Transverse colon (tissue), 4 donors: ENCODE results near the gene TFDP2.

Source experiments
- POLR2AphosphoS5 ChIP-seq, 3 donors: sonication (generic); formaldehyde crosslinking; IDR thresholded peaks; one replicate each; pipeline ENCODE4 v1.6.1; 2016; ENCODE audit warnings: antibody characterized with exemption in 3 of 3
- TF ChIP-seq, protein P1 (sequence below), 5 experiments: fragments of 200-600 bp in 3 of 5; fragments of 450-650 bp in 2 of 5; sonication (generic) in 3 of 5; IDR thresholded peaks; 1 replicate in 2 of 5; 2 replicates in 3 of 5; pipeline ENCODE4 v1.5.1; 2016 to 2017; ENCODE audit warnings: antibody characterized with exemption in 5 of 5, inconsistent platforms in 3 of 5, mild to moderate bottlenecking in 2 of 5, moderate library complexity in 1 of 5

DNA sequence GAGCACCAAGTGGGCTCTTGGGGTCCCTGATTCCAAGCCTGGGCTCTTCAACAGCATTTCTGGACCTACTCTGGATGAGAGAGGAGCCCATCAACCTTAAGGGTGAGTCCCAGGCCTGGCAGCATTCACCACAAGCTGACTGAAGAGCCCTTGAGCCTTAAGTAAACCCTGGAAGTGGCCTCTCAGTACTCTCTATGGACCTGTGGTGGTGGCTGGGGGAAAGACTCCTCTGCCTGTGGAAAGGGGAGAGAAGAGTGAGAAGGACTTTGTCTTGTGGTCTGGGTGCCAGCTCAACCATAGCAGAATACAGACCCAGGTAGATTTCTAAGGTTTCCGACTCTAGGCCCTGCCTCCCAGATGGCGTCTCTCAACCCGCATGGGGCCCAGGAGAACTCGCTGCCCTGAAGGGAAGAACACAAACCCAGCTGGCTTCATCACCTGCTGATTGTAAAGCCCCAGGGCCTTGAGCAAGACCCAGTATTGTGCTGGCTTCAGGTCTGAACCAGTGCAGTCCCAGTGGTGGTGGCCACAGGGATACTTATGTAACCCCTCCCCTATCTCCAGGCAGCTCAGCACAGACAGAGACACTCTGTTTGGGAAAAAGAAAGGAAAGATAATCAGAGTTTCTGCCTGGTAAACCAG lies 71.4 kb downstream of the TFDP2 start:
- TF ChIP-seq, protein P1, sequence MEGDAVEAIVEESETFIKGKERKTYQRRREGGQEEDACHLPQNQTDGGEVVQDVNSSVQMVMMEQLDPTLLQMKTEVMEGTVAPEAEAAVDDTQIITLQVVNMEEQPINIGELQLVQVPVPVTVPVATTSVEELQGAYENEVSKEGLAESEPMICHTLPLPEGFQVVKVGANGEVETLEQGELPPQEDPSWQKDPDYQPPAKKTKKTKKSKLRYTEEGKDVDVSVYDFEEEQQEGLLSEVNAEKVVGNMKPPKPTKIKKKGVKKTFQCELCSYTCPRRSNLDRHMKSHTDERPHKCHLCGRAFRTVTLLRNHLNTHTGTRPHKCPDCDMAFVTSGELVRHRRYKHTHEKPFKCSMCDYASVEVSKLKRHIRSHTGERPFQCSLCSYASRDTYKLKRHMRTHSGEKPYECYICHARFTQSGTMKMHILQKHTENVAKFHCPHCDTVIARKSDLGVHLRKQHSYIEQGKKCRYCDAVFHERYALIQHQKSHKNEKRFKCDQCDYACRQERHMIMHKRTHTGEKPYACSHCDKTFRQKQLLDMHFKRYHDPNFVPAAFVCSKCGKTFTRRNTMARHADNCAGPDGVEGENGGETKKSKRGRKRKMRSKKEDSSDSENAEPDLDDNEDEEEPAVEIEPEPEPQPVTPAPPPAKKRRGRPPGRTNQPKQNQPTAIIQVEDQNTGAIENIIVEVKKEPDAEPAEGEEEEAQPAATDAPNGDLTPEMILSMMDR (IDR thresholded peaks at IDR 0.05), result no peak
- no peak for TF ChIP-seq POLR2AphosphoS5 (IDR thresholded peaks at IDR 0.05)
